ENCODE results near the gene PRSS12.

DNA sequence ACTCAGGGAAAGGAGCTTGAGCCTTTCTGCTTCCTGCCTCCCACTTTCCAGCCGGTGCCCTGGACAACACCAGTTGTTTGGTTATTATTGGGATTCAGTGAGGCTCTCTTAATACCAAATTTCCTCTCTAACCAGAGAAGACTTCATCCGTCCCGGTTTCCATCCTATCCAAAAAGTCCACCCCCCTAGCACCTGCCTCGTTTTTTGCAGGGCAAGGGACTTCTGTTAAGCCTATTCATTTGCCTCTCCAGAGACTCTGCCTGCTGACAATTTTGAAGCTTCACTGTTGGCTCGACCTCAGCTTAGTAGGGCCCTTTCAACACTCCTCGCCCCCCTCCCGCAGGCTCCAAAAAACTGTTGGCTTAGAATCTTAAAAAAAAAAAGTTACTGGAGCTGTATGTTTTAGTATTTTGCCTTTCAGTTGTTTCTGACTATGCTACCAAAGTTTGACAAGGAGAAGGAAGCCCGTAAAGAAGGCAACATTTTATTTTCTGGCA lies 779 bp upstream of the PRSS12 start:
- no peak for TF ChIP-seq POLR2AphosphoS5 (IDR thresholded peaks at IDR 0.05; ENCODE audit: low read depth, low read length)
- TF ChIP-seq TAF1 (IDR thresholded peaks at IDR 0.05; ENCODE audit: borderline replicate concordance, insufficient read depth, low read length) = no peak
